Measurements from ENCODE around the gene ZNF362. TPM values are rescaled to one million over a fixed set of nuclear protein-coding genes. Genes with fewer than 3 reads are reported as not detected.

The ZNF362 gene
- total and polyA plus RNA-seq, 2 of the 13 experiments (the other 11 are each of a cell fraction or from before 2014, with no cell fraction given) = 8.3 to 14.2 TPM

GRCh38 chr1:33255347-33256220 lies 708 bp upstream of the ZNF362 start (continued):
- TF ChIP-seq MATR3 (CRISPR knock-in tag; IDR thresholded peaks at IDR 0.05) (no peak), ZNF629 (CRISPR knock-in tag; conservative IDR thresholded peaks at IDR 0.05) (no peak), GABPA (IDR thresholded peaks at IDR 0.05; ENCODE audit: low read depth, low read length) (no peak), GABPA (CRISPR knock-in tag; IDR thresholded peaks at IDR 0.05; ENCODE audit: low read depth) (no peak), ZNF781 (CRISPR knock-in tag; IDR thresholded peaks at IDR 0.05; ENCODE audit: borderline replicate concordance, not compliant biosample characterization) (no peak), REPIN1 (CRISPR knock-in tag; IDR thresholded peaks at IDR 0.05; ENCODE audit: borderline replicate concordance, low read depth) (no peak), ZBTB33 (CRISPR knock-in tag; IDR thresholded peaks at IDR 0.05) (no peak), POGK (CRISPR knock-in tag; conservative IDR thresholded peaks at IDR 0.05) (peak; percentile 92), ZNF564 (CRISPR knock-in tag; IDR thresholded peaks at IDR 0.05) (0 out of 2 replicates have a peak, but pooled peaks have one; percentile 33), HMGXB3 (CRISPR knock-in tag; IDR thresholded peaks at IDR 0.05; ENCODE audit: borderline replicate concordance) (no peak), ZNF652 (CRISPR knock-in tag; IDR thresholded peaks at IDR 0.05; ENCODE audit: borderline replicate concordance, low read depth) (no peak), HMG20B (CRISPR knock-in tag; conservative IDR thresholded peaks at IDR 0.05) (no peak), NCOR1 (IDR thresholded peaks at IDR 0.05; ENCODE audit: borderline replicate concordance, low read length) (no peak), DBP (CRISPR knock-in tag; IDR thresholded peaks at IDR 0.05; ENCODE audit: not compliant biosample characterization) (no peak), ZNF292 (CRISPR knock-in tag; IDR thresholded peaks at IDR 0.05; ENCODE audit: borderline replicate concordance, low read depth) (no peak), ZNF616 (CRISPR knock-in tag; IDR thresholded peaks at IDR 0.05; ENCODE audit: low read depth) (no peak), ZSCAN12 (CRISPR knock-in tag; IDR thresholded peaks at IDR 0.05) (no peak), PBX2 (CRISPR knock-in tag; IDR thresholded peaks at IDR 0.05) (no peak)

Data from HepG2 (cell line).